Psoas muscle (tissue), 8 donors: ENCODE data around the gene DYNC1I1. TPM values are rescaled to one million over a fixed set of nuclear protein-coding genes. Genes with fewer than 3 reads are reported as not detected.

Source experiments
- ATAC-seq, 4 donors: fragments of 200-7000 bp; cut with Tn5 transposase; one replicate each; pipeline ENCODE4 v1.9.1; 2020; ENCODE audit warnings: moderate library complexity in 3 of 4, mild to moderate bottlenecking in 2 of 4
- DNase-seq, 2 donors: peaks; one replicate each; pipeline ENCODE4 v3.0.0-alpha.2; 2020
- H3K27ac ChIP-seq: fragments of 200-600 bp; one replicate; pipeline ENCODE4 v1.8.0; 2022
- H3K27me3 ChIP-seq, 3 donors: fragments of 200-600 bp in 1 of 3; one replicate each; pipeline versions ENCODE4 v1.6.1 to v1.8.0; 2013 to 2022; ENCODE audit warnings: low read length in 2 of 3, mild to moderate bottlenecking in 2 of 3, moderate library complexity in 1 of 3; ENCODE audit not compliant: insufficient read depth in 3 of 3
- H3K36me3 ChIP-seq, 2 donors: fragments of 200-600 bp in 1 of 2; one replicate each; pipeline versions ENCODE4 v1.6.1 to v1.8.0; 2013 to 2022; ENCODE audit warnings: low read depth in 1 of 2, mild to moderate bottlenecking in 1 of 2, moderate library complexity in 1 of 2; ENCODE audit not compliant: insufficient read depth in 1 of 2
- H3K4me1 ChIP-seq: fragments of 200-600 bp; one replicate; pipeline ENCODE4 v1.8.0; 2022
- H3K4me3 ChIP-seq: fragments of 200-600 bp; one replicate; pipeline ENCODE4 v1.8.0; 2022; ENCODE audit warnings: mild to moderate bottlenecking
- H3K9me3 ChIP-seq: fragments of 200-600 bp; one replicate; pipeline ENCODE4 v1.8.0; 2022
- CTCF ChIP-seq: fragments of 200-600 bp; IDR thresholded peaks from one replicate; pipeline ENCODE4 v1.8.0; 2022; ENCODE audit warnings: antibody characterized with exemption
- WGBS, 3 donors: extraction: QIAGEN DNeasy Blood & Tissue Kit; methylation state at CpG; one replicate each; pipeline versions ENCODE4 v1.1.6 to v1.1.7; 2013; 5-methylcytosine and 5-hydroxymethylcytosine counted together
- intact Hi-C, 2 donors: fragments of 100-400 bp; cut with DNase I; formaldehyde crosslinking; loops; one replicate each; pipeline versions ENCODE4 v1.11.0 to v1.14.2; 2022
- polyA plus RNA-seq, 3 donors: library from polyadenylated mRNA; stranded (reverse); fragments of 200-250 nt; gene quantifications; one replicate each; pipeline ENCODE4 v1.2.3, GENCODE V29; 2013
- total RNA-seq, 4 donors: library from RNA; stranded (reverse); fragmentation: NEBNext Ultra II Directional in 2 of 4; extraction: Animal tissue kit (Norgen Biotek cat#: 25700) in 2 of 4; gene quantifications; one replicate each; pipeline versions ENCODE4 v1.2.1 to v1.2.4, GENCODE V29; 2021 to 2023
- donor health status: healthy with polysubstance abuse.
- donor health status: DM: no; HTN: no; CAD: no; lungs with moderate emphysema.
- donor health status: Bipolar disorder and iron deficiency.
- donor health status: healthy.
- donor health status: DM: yes; HTN: yes; CAD: no.
- donor health status: DM: no; HTN: no; CAD: no.
- donor health status: DM: no; HTN: no; CAD: no.
- donor health status: DM: yes; HTN: yes; CAD: no.

The DYNC1I1 gene
- total and polyA plus RNA-seq, 7 donors, result 3.0 to 28.8 (median 6.9) TPM

DNA sequence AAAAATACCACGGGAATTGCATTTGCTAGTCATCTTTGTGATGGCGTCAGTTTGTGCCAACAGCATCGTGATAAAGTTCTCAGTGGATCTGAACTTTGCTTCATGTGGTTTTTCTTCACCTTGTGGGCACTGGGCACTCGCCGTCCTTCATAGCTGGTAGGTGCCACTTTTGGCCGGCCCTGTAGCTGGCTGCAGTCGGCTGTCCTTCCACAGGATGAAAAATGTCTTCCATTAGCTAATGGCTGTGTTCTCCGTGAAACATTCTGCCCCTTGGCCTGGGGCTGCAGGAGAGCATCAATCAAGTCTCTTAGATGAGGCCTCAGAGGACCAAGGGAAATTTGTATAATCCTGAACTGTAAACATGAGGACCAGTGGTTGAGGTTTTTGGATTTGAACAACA lies 145.3 kb downstream of the DYNC1I1 start:
- Histone ChIP-seq H3K27me3 (peaks cover 0 to under 1% (median 0%) of the 10 kb centered on the region in 3 donors), H3K4me1 (no peaks in the 10 kb centered on the region), H3K36me3 (no peaks in the 10 kb centered on the region), H3K27ac (no peak overlapping the region), H3K4me3 (no peak overlapping the region), H3K9me3 (no peaks in the 10 kb centered on the region)
- 73 to 84% (median 79%) methylated on average over 8 of the region's 8 CpGs for WGBS, 3 donors
- DNase-seq, result no peak
- no peak for TF ChIP-seq CTCF
- no peak for ATAC-seq
- intact Hi-C loops, result loop anchor here (2.0 to 5.0 kb wide), 2 partner anchors 1109 to 1150 kb away; no protein-coding TSS in a partner anchor

GRCh38 chr7:95919556-95919955 lies 147.2 kb downstream of the DYNC1I1 start:
- DNase-seq, result no peak
- 79 to 87% (median 82%) methylated on average over 2 of the region's 2 CpGs for whole genome bisulfite sequencing, 3 donors
- intact Hi-C loops, result loop anchor here in 1 of 2 donors (5.0 kb wide), 1 partner anchor 1148 kb away; no protein-coding TSS in a partner anchor

DNA sequence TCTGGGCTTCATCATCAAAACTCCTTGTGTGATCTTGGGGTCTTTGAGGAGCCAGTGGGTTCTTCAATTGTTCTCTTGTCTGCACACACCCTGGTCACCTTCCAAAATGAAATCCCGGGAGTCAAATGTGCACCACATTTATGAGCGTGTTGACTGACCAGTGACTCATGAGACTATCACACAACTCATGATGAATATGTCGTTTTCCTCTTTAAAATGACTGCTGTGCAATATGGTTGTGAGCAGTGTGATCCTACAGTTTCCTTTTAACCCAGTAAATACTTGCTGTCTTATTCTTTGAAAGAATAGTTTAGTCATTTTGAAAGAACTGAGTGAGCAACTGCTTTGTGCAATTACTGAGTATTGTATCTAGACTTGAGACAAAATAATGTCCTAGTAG lies 149.2 kb downstream of the DYNC1I1 start:
- Histone ChIP-seq H3K27ac (no peak overlapping the region), H3K4me3 (no peak overlapping the region), H3K27me3 (no peaks in the 10 kb centered on the region), H3K36me3 (no peaks in the 10 kb centered on the region), H3K9me3 (no peaks in the 10 kb centered on the region), H3K4me1 (no peaks in the 10 kb centered on the region)
- no peak for TF ChIP-seq CTCF
- 63 to 65% (median 65%) methylated on average over 3 of the region's 3 CpGs for WGBS, 3 donors
- DNase-seq, result no peak
- intact Hi-C loops, result no loop called here
- ATAC-seq, result no peak

More at GRCh38 chr7:95919556-95919955, 147.2 kb downstream of the DYNC1I1 start:
- Histone ChIP-seq H3K9me3 (no peaks in the 10 kb centered on the region), H3K4me1 (no peaks in the 10 kb centered on the region), H3K4me3 (no peak overlapping the region), H3K27ac (no peak overlapping the region), H3K36me3 (no peaks in the 10 kb centered on the region), H3K27me3 (no peaks in the 10 kb centered on the region)
- no peak for TF ChIP-seq CTCF
- no peak for ATAC-seq

DNA sequence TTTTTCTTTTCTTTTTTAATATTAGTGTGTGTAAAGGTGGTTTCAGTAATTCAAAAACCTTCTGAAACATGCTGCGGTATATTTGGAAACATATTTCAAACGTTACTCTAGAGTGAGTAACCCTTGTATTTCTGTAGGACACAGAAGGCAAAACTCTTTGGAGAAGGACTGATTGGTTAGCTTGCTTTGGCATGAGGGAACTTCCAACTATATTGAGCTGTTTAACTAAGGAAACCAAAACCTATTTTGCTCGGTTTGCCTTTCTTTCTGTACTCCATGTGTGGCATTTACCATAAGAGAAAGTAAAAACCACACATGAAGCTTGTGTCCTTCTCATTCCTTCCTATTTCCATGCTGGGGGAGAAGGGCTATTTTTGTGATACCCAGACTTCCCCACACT lies 149.8 kb downstream of the DYNC1I1 start:
- no peak for TF ChIP-seq CTCF
- Histone ChIP-seq H3K27me3 (no peaks in the 10 kb centered on the region), H3K9me3 (no peaks in the 10 kb centered on the region), H3K4me3 (no peak overlapping the region), H3K36me3 (no peaks in the 10 kb centered on the region), H3K4me1 (no peaks in the 10 kb centered on the region), H3K27ac (no peak overlapping the region)
- intact Hi-C loops, result no loop called here
- ATAC-seq (no peak), DNase-seq (no peak)
- WGBS, 3 donors, result 49 to 60% (median 55%) methylated on average over 3 of the region's 3 CpGs

- no peak for DNase-seq
Measured at GRCh38 chr7:95925236-95925635, 152.9 kb downstream of the DYNC1I1 start.

More at GRCh38 chr7:95925236-95925635, 152.9 kb downstream of the DYNC1I1 start:
- no peaks in the 10 kb centered on the region for H3K36me3 ChIP-seq
- ATAC-seq, result no peak
- H3K4me1 ChIP-seq, result no peaks in the 10 kb centered on the region
- TF ChIP-seq CTCF, result no peak
- WGBS, 3 donors, result 39 to 41% (median 39%) methylated on average over 3 of the region's 3 CpGs
- H3K27me3 ChIP-seq, result no peaks in the 10 kb centered on the region
- H3K4me3 ChIP-seq, result no peak overlapping the region
- intact Hi-C loops, result no loop called here
- no peaks in the 10 kb centered on the region for H3K9me3 ChIP-seq
- H3K27ac ChIP-seq, result no peak overlapping the region
